GM12865 (cell line): Measurements from ENCODE around the gene EPHA5.

ENCODE experiments used
- DNase-seq: peaks from one replicate; pipeline ENCODE4 v3.0.0; 2010; ENCODE audit warnings: low read depth
- H3K4me3 ChIP-seq: 2 replicates; pipeline ENCODE4 v1.5.1; 2011; ENCODE audit warnings: mild to moderate bottlenecking, low read depth, low read length, control low read depth
- CTCF ChIP-seq: IDR thresholded peaks from 2 replicates; pipeline ENCODE4 v1.5.1; 2011; ENCODE audit warnings: low read length, control low read depth, low read depth, inconsistent platforms; ENCODE audit not compliant: insufficient read depth; ENCODE audit errors: missing control alignments

Gene EPHA5

GRCh38 chr4:65437102-65437501 lies 233.2 kb downstream of the EPHA5 start:
- TF ChIP-seq CTCF = no peak
- H3K4me3 ChIP-seq = no peak overlapping the region
- no peak for DNase-seq

DNA sequence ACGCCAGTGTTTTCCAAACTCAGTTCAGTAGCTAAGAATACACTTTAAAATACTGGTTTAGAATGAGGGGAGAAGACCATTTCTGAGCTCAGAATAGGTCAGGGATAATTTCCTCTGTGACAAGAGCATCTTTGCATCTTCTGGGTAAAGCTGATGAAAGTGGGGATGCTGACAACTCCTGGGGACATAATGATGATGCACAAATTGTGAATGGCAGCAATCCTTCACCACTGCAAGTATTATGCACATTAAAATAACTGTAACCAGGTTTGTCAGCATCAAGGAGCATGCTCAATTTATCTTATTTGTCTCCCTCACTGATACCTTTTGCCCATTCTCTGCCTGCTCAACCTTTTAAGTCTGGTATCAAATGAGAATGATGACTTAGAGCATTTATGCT lies 248.2 kb downstream of the EPHA5 start:
- TF ChIP-seq CTCF = no peak
- no peak overlapping the region for H3K4me3 ChIP-seq
- DNase-seq = no peak

GRCh38 chr4:65420036-65420435 lies 250.3 kb downstream of the EPHA5 start:
- DNase-seq = no peak
- TF ChIP-seq CTCF = no peak
- no peak overlapping the region for H3K4me3 ChIP-seq

DNA sequence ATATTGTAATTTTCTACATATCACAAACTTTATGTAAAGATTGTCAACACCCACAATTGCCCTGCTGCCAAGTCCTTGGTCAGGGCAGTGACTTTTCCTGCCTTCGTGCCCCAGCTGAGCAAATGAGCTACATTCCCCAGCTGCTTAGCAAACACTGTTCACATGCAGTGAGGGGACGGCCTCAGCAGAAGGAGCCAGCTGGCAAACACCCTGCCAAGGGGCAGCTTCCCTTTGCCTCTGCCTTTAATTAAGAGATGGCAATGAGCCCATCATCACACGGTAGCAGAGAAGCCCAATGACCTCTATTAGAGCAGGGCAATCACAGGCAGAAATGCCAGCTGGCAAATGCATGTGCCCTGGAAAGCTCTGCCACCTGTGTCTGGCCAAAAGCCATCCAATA lies 253.4 kb downstream of the EPHA5 start:
- DNase-seq = no peak
- TF ChIP-seq CTCF = no peak
- H3K4me3 ChIP-seq = no peak overlapping the region

GRCh38 chr4:65407483-65407882 lies 262.8 kb downstream of the EPHA5 start:
- H3K4me3 ChIP-seq = no peak overlapping the region
- no peak for DNase-seq
- no peak for TF ChIP-seq CTCF

GRCh38 chr4:65401083-65401482 lies 269.2 kb downstream of the EPHA5 start:
- no peak for TF ChIP-seq CTCF
- no peak overlapping the region for H3K4me3 ChIP-seq
- no peak for DNase-seq

DNA sequence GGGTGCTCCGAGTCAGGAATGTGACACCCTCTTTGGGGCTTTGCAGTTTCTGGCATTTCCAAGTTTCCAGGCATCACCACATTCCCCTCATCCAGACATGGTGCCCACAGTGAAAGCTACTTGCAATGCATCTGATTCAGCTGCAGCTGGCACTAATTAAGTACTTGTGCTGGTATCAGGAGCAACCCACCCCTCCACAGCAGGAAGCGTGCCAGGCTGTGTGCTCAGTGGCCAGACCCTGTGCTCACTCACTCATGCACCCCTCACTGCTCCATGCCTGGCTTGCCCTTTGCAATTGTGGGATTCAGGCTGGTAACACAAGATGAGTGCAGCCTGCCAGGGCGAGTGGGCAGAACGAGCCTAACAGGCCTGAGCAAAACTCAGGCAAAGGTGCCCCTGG lies 271.2 kb downstream of the EPHA5 start:
- no peak for TF ChIP-seq CTCF
- H3K4me3 ChIP-seq = no peak overlapping the region
- no peak for DNase-seq
